ENCODE results near the gene TRIP6. TPM values are rescaled to one million over a fixed set of nuclear protein-coding genes. Genes with fewer than 3 reads are reported as not detected.

Gene TRIP6
- total and polyA plus RNA-seq, 2 donors (not counting 3 experiments of a cell fraction or from before 2014, with no cell fraction given): 90.3 TPM

DNA sequence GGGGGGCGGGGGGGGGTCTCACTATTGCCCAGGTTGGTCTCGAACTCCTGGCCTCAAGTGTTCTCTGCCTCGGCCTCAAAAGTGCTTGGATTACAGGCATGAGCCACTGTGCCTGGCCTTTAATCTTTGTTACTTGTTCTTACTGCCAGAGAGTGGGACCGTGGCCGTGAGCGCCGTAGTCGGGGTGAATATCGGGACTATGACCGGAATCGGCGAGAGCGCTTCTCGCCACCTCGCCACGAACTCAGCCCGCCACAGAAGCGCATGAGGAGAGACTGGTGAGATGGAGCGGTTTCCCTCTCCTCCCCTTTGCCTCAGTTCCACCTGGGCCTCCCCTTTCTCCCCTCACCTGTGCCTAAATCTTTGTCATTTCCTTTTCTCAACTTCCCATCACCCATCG, 13.9 kb downstream of the TRIP6 start:
- no peaks in the 10 kb centered on the region for H3K9me1 ChIP-seq (replicated peaks; ENCODE audit: control insufficient read depth, extremely low read depth, insufficient read depth, low read length)
- no peak overlapping the region for H2AFZ ChIP-seq (ENCODE audit: low read depth, low read length)
- CTCF ChIA-PET: no interaction called here
- peaks cover 12% of the 10 kb centered on the region for H3K4me1 ChIP-seq (ENCODE audit: control insufficient read depth, extremely low read depth, insufficient read depth, low read length)
- H3K79me2 ChIP-seq (ENCODE audit: control insufficient read depth, insufficient read depth, low read length): peaks cover 57% of the 10 kb centered on the region
- H3K9me3 ChIP-seq (replicated peaks; ENCODE audit: control insufficient read depth, insufficient read depth, low read length): no peaks in the 10 kb centered on the region
- FAIRE-seq: no peak
- no peak overlapping the region for H3K27ac ChIP-seq (ENCODE audit: insufficient read depth, low read depth, low read length)
- BruUV-seq (replicated peaks): no TSS peak
- H3K9ac ChIP-seq (replicated peaks; ENCODE audit: extremely low read depth, insufficient read depth, low read length): no peak overlapping the region
- H4K20me1 ChIP-seq (replicated peaks; ENCODE audit: control insufficient read depth, extremely low read depth, insufficient read depth, low read length): no peaks in the 10 kb centered on the region
- H3K27me3 ChIP-seq (ENCODE audit: control insufficient read depth in 2 of 2, insufficient read depth in 2 of 2, low read length in 2 of 2): no peaks in the 10 kb centered on the region
- peaks cover 28 to 51% of the 10 kb centered on the region in 2 experiments for H3K36me3 ChIP-seq (ENCODE audit: control insufficient read depth in 2 of 2, extremely low read depth in 1 of 2, insufficient read depth in 2 of 2, low read length in 2 of 2)
- intact Hi-C loops (cut with micrococcal nuclease) (no loop called here), dilution Hi-C loops (cut with MboI; ENCODE audit: extremely low pct_ligation_motif_present, low sequenced_read_pairs) (no loop called here)
- POLR2A ChIA-PET: no interaction called here
- no peak for DNase-seq (ENCODE audit: low read depth, low spot score)
- no peak overlapping the region for H3K4me3 ChIP-seq (replicated peaks in 1 of 3; ENCODE audit: insufficient read depth in 1 of 3, low read depth in 1 of 3, low read length in 3 of 3)
- TF ChIP-seq, protein P1, sequence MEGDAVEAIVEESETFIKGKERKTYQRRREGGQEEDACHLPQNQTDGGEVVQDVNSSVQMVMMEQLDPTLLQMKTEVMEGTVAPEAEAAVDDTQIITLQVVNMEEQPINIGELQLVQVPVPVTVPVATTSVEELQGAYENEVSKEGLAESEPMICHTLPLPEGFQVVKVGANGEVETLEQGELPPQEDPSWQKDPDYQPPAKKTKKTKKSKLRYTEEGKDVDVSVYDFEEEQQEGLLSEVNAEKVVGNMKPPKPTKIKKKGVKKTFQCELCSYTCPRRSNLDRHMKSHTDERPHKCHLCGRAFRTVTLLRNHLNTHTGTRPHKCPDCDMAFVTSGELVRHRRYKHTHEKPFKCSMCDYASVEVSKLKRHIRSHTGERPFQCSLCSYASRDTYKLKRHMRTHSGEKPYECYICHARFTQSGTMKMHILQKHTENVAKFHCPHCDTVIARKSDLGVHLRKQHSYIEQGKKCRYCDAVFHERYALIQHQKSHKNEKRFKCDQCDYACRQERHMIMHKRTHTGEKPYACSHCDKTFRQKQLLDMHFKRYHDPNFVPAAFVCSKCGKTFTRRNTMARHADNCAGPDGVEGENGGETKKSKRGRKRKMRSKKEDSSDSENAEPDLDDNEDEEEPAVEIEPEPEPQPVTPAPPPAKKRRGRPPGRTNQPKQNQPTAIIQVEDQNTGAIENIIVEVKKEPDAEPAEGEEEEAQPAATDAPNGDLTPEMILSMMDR (IDR thresholded peaks at IDR 0.05; ENCODE audit: extremely low read depth in 1 of 2, insufficient read depth in 1 of 2, low read depth in 1 of 2, low read length in 2 of 2): no peak
- TF ChIP-seq, protein P2, sequence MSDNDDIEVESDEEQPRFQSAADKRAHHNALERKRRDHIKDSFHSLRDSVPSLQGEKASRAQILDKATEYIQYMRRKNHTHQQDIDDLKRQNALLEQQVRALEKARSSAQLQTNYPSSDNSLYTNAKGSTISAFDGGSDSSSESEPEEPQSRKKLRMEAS (IDR thresholded peaks at IDR 0.05; ENCODE audit: insufficient read depth, insufficient read length): no peak
- TF ChIP-seq JUN (IDR thresholded peaks at IDR 0.05; ENCODE audit: borderline replicate concordance, insufficient read depth, insufficient read length, low read depth) (no peak), POLR2AphosphoS5 (IDR thresholded peaks at IDR 0.05; ENCODE audit: insufficient read depth, low read depth, low read length) (no peak), EZH2 (IDR thresholded peaks at IDR 0.05; ENCODE audit: borderline replicate concordance, low read depth, low read length, severe bottlenecking) (no peak), POLR2A (IDR thresholded peaks at IDR 0.05; ENCODE audit: low read depth, low read length) (no peak), MYC (IDR thresholded peaks at IDR 0.05; ENCODE audit: low read depth, low read length) (no peak), FOS (IDR thresholded peaks at IDR 0.05; ENCODE audit: borderline replicate concordance, insufficient read depth, low read length) (no peak), GATA2 (IDR thresholded peaks at IDR 0.05; ENCODE audit: insufficient read depth, insufficient read length, low read depth, low read length) (no peak)
- no peak overlapping the region for H3K4me2 ChIP-seq (ENCODE audit: insufficient read depth, low read length)
